ENCODE data around the gene USP15.

Gene USP15

DNA sequence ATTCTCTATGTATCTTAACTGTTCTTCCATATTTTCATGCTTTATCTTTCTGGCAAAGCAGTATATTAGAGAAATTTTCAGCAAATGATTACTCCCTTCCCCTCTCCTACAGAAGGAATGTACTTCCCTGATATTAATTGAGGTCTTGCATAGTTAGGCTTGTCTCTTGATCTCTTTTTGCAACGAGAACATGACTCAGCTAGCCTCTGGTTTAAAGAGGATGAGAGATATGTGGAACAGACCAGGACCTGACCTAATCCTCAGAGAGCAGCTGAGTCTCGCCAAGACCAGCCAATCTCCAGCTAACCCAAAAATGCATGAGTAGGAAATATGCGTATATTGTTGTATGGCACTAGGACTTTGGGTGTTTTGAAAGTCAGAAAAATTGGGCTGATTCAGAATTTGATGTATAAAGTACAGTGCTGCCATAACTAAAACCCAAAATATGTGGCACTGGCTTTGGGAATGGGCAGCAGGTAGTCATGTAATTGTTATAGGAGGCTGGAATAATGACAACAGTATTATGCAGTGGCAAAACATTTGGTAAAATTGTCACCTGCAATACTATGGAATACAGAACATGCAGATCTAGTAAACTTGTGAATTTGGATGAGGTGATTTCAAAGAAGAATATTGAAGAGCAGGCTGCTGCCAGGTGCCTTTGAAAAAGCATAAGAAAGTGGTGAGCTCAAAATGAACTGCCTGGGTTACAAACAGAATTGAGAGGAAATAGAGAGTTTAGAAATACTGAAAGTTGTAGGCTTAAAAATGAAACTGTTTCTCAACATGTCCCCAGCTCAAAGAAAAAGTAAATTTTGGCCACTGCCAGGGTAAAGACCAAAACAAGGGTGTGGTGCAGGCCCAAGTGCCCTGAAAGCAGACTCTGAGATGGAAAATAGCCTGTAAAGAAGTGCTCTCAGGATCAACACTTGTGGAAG lies 9.3 kb upstream of the USP15 start:
- H3K9ac ChIP-seq (ENCODE audit: insufficient read length) = no peak overlapping the region
- no peak overlapping the region for H3K27ac ChIP-seq
- no peak overlapping the region for H3K4me3 ChIP-seq
- no peak for TF ChIP-seq EZH2 (IDR thresholded peaks at IDR 0.05)
- no peak for TF ChIP-seq FOXP2 (optimal IDR thresholded peaks at IDR 0.05; ENCODE audit: control extremely low read depth, extremely low read length, insufficient read depth)
- TF ChIP-seq POLR2AphosphoS5 (IDR thresholded peaks at IDR 0.05; ENCODE audit: borderline replicate concordance, low read depth, low read length) = no peak
- no peak for DNase-seq (ENCODE audit: low read depth, low spot score)
- no peaks in the 10 kb centered on the region for H3K36me3 ChIP-seq (ENCODE audit: insufficient read depth, low read length)
- no peaks in the 10 kb centered on the region for H3K9me3 ChIP-seq (ENCODE audit: low read depth, low read length)

DNA sequence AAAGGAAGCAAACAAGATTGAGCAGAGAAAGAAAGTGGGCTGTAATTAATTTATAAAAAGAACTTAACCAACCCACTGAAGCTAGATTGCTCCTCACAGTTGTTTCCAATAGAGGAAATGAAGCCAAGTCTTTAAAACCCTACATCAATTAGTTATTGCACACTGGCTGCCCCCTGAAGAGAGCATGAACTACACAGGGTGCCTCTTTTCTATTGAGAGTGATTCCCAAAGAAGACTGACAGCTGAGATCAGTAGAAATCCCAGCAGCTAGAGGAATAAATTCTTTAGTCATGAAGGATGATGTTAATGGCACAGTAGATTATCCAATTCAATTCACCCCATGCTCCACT lies 8.6 kb upstream of the USP15 start:
- Histone ChIP-seq H3K36me3 (ENCODE audit: insufficient read depth, low read length) (no peaks in the 10 kb centered on the region), H3K27ac (no peak overlapping the region), H3K9me3 (ENCODE audit: low read depth, low read length) (no peaks in the 10 kb centered on the region), H3K4me3 (no peak overlapping the region), H3K9ac (ENCODE audit: insufficient read length) (no peak overlapping the region)
- DNase-seq (ENCODE audit: low read depth, low spot score) = no peak
- no peak for TF ChIP-seq POLR2AphosphoS5 (IDR thresholded peaks at IDR 0.05; ENCODE audit: borderline replicate concordance, low read depth, low read length)
- TF ChIP-seq EZH2 (IDR thresholded peaks at IDR 0.05) = no peak
- no peak for TF ChIP-seq FOXP2 (optimal IDR thresholded peaks at IDR 0.05; ENCODE audit: control extremely low read depth, extremely low read length, insufficient read depth)

DNA sequence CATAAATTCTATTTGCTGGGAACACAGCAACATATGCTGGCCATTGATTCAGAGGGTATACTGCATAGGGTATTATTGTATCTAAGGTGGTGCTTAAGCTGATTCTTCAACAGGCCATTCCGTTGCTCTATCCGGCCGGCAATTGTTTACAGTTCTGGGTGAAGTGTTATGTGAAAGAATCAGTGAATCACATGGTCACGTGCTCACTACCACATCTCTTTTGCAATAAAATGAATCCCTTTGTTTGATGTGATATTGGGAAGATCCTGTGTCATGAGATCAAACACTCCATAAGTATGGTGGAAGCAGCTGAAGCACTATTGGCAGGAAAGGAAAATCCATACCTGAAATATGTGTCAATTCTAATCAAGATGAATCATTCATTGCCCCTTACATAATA lies 7.6 kb upstream of the USP15 start:
- no peak overlapping the region for H3K4me3 ChIP-seq
- no peaks in the 10 kb centered on the region for H3K9me3 ChIP-seq (ENCODE audit: low read depth, low read length)
- TF ChIP-seq POLR2AphosphoS5 (IDR thresholded peaks at IDR 0.05; ENCODE audit: borderline replicate concordance, low read depth, low read length) = no peak
- TF ChIP-seq EZH2 (IDR thresholded peaks at IDR 0.05) = no peak
- TF ChIP-seq FOXP2 (optimal IDR thresholded peaks at IDR 0.05; ENCODE audit: control extremely low read depth, extremely low read length, insufficient read depth) = no peak
- no peak overlapping the region for H3K27ac ChIP-seq
- H3K9ac ChIP-seq (ENCODE audit: insufficient read length) = no peak overlapping the region
- H3K36me3 ChIP-seq (ENCODE audit: insufficient read depth, low read length) = no peaks in the 10 kb centered on the region
- DNase-seq (ENCODE audit: low read depth, low spot score) = no peak

DNA sequence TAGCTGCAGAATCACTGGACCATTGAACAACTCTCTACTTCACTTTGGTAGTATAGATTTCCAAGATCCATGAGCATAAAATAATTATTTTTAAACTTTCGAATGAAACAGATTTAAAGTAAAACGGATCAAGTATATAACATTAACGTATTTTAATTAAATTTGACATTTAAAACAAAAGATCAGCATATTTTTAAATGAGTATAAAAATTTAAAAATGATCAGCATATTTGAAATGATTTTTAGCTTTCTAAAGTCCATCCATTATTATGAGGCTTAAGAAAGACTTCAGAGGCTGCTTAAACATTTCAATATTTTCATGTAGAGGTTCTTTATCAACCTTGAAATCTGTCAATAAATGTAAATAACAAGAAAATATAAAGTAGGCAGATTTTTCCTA lies 5.2 kb upstream of the USP15 start:
- no peak overlapping the region for H3K9ac ChIP-seq (ENCODE audit: insufficient read length)
- H3K36me3 ChIP-seq (ENCODE audit: insufficient read depth, low read length) = no peaks in the 10 kb centered on the region
- no peak for TF ChIP-seq FOXP2 (optimal IDR thresholded peaks at IDR 0.05; ENCODE audit: control extremely low read depth, extremely low read length, insufficient read depth)
- no peaks in the 10 kb centered on the region for H3K9me3 ChIP-seq (ENCODE audit: low read depth, low read length)
- H3K4me3 ChIP-seq = no peak overlapping the region
- H3K27ac ChIP-seq = no peak overlapping the region
- DNase-seq (ENCODE audit: low read depth, low spot score) = no peak

DNA sequence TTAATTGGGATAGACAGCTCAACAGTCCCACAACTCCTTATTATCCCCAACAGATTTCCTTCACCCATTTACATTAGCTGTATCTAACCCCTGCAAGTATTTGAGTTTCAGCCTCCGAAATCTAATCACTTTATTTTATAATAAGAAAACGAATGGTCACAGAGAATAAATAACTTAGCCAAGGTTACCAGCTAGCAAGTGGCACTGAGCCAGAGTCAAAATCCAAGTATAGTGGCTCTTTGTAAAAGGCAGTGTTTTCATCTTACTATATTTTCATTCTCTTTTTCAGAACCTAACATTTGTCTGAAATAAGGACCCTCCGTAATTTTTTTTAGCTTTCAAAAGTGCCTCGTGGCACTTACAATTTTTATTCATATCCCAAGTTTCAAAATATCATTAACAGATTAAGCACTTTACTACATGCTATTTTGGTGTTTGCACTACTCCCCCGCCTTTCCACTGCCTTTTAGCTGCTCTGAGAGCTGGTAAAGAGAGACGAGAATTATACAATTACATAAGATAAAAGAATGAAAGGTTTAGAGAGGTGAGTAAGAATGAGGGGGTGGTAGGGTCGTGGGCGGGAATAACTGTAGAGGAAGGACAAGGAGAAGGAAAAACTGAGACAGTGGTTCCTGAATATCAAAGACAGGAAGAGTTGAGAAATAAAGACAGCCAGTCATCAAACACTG lies 3.7 kb upstream of the USP15 start:
- no peak overlapping the region for H3K4me3 ChIP-seq
- no peaks in the 10 kb centered on the region for H3K36me3 ChIP-seq (ENCODE audit: insufficient read depth, low read length)
- TF ChIP-seq POLR2AphosphoS5 (IDR thresholded peaks at IDR 0.05; ENCODE audit: borderline replicate concordance, low read depth, low read length) = no peak
- no peak for TF ChIP-seq EZH2 (IDR thresholded peaks at IDR 0.05)
- no peak for TF ChIP-seq FOXP2 (optimal IDR thresholded peaks at IDR 0.05; ENCODE audit: control extremely low read depth, extremely low read length, insufficient read depth)
- no peak overlapping the region; the same call in 1 of the 2 replicates for H3K27ac ChIP-seq
- no peak overlapping the region for H3K9ac ChIP-seq (ENCODE audit: insufficient read length)
- H3K9me3 ChIP-seq (ENCODE audit: low read depth, low read length) = no peaks in the 10 kb centered on the region
- DNase-seq (ENCODE audit: low read depth, low spot score) = no peak

DNA sequence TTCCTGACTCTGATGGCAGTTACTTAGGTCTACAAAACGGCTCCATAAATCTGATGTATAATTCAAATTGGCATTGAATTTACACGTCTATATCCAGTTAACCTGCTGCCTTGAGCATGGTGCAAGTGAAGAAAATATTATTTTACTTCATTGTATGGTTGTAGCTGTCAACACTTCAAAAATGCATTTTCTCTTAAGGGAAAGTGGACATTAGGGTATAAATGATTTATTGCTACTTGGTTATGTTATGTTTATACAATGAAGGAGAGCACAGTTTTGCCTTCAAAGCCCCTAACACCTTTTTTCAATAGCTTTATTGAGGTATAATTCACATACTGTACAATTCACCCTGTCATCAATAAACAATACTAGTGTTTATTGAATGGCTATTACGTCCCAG lies 2.0 kb upstream of the USP15 start:
- TF ChIP-seq FOXP2 (optimal IDR thresholded peaks at IDR 0.05; ENCODE audit: control extremely low read depth, extremely low read length, insufficient read depth) = no peak
- TF ChIP-seq POLR2AphosphoS5 (IDR thresholded peaks at IDR 0.05; ENCODE audit: borderline replicate concordance, low read depth, low read length) = no peak
- no peak for TF ChIP-seq EZH2 (IDR thresholded peaks at IDR 0.05)
- Histone ChIP-seq H3K36me3 (ENCODE audit: insufficient read depth, low read length) (peaks cover 5% of the 10 kb centered on the region; the same call in 1 of the 2 replicates), H3K4me3 (no peak overlapping the region), H3K27ac (no peak overlapping the region), H3K9ac (ENCODE audit: insufficient read length) (no peak overlapping the region), H3K9me3 (ENCODE audit: low read depth, low read length) (no peaks in the 10 kb centered on the region)
- DNase-seq (ENCODE audit: low read depth, low spot score) = no peak

DNA sequence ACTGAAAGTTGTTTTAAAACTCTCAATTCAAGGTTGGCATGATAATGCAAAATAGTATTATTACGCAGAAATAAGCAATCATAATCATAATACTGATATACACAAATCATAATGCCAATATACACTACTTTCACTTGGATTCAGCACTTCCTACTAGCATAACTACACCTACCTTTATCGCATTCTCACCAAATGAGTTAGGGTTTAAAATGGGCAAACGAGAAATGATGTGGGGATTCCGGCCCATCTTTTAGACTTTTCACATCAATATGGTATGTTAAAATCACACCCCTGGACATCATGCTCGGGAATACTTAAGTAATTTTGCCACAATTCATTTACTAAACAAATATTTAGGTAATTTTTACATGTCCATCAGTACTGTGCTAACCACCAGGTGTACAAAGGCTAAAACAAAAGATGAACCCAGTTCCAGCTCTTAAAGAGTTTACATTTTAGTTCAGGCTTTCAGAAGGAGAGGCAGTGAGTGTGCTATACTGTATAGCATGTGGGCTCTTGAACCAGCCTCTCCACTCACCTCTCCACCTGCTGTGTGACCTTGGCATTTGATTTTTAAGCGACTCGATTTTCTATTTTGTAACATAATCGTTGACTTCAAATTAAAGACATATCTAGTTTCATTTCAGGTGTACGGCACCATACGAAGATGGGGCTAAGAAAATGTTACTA lies 1.1 kb upstream of the USP15 start:
- H3K9me3 ChIP-seq (ENCODE audit: low read depth, low read length) = no peaks in the 10 kb centered on the region
- H3K27ac ChIP-seq = peak overlapping the region; percentile 84
- H3K9ac ChIP-seq (ENCODE audit: insufficient read length) = peak overlapping the region; percentile 77
- TF ChIP-seq EZH2 (IDR thresholded peaks at IDR 0.05) (no peak), POLR2AphosphoS5 (IDR thresholded peaks at IDR 0.05; ENCODE audit: borderline replicate concordance, low read depth, low read length) (no peak), FOXP2 (optimal IDR thresholded peaks at IDR 0.05; ENCODE audit: control extremely low read depth, extremely low read length, insufficient read depth) (no peak)
- H3K4me3 ChIP-seq = peak overlapping the region; percentile 78
- peaks cover 14% of the 10 kb centered on the region; the same call in 1 of the 2 replicates for H3K36me3 ChIP-seq (ENCODE audit: insufficient read depth, low read length)
- DNase-seq (ENCODE audit: low read depth, low spot score) = no peak

DNA sequence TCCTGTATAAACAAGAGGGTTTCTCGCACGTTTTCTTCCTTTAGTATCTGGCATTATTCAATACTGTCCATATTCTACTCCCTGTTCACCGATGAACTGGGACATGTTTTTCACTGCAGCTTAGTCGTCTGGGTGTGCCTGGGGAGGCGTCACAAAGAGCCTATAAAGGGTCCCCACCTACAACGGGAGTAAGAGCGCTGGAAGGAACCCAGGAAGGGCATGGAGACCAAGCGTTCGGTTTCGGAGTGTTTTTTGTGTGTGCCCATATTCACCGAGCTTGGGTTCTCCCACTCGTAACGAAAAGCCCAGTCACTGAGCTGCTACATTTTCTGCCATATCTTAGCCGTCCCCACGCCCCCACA lies 592 bp upstream of the USP15 start:
- no peak for DNase-seq (ENCODE audit: low read depth, low spot score)
- Histone ChIP-seq H3K4me3 (peak overlapping the region; percentile 78), H3K36me3 (ENCODE audit: insufficient read depth, low read length) (peaks cover 16% of the 10 kb centered on the region; the same call in 1 of the 2 replicates), H3K9ac (ENCODE audit: insufficient read length) (peak overlapping the region; percentile 77), H3K9me3 (ENCODE audit: low read depth, low read length) (no peaks in the 10 kb centered on the region), H3K27ac (peak overlapping the region; percentile 84)
- no peak for TF ChIP-seq FOXP2 (optimal IDR thresholded peaks at IDR 0.05; ENCODE audit: control extremely low read depth, extremely low read length, insufficient read depth)
- TF ChIP-seq EZH2 (IDR thresholded peaks at IDR 0.05) = no peak
- TF ChIP-seq POLR2AphosphoS5 (IDR thresholded peaks at IDR 0.05; ENCODE audit: borderline replicate concordance, low read depth, low read length) = no peak

All from SK-N-MC (cell line).